IPS-18c (cell line): ENCODE data around the gene B3GAT3.

Experiments
- H3K4me3 ChIP-seq: 2 replicates; pipeline ENCODE4 v1.7.0; 2013; ENCODE audit warnings: low read depth, mild to moderate bottlenecking, low read length, moderate library complexity; ENCODE audit not compliant: insufficient read depth
- H3K9me3 ChIP-seq: one replicate; pipeline ENCODE4 v1.6.1; 2013; ENCODE audit warnings: mild to moderate bottlenecking, low read length, moderate library complexity; ENCODE audit not compliant: control insufficient read depth, insufficient read depth

Gene B3GAT3

DNA sequence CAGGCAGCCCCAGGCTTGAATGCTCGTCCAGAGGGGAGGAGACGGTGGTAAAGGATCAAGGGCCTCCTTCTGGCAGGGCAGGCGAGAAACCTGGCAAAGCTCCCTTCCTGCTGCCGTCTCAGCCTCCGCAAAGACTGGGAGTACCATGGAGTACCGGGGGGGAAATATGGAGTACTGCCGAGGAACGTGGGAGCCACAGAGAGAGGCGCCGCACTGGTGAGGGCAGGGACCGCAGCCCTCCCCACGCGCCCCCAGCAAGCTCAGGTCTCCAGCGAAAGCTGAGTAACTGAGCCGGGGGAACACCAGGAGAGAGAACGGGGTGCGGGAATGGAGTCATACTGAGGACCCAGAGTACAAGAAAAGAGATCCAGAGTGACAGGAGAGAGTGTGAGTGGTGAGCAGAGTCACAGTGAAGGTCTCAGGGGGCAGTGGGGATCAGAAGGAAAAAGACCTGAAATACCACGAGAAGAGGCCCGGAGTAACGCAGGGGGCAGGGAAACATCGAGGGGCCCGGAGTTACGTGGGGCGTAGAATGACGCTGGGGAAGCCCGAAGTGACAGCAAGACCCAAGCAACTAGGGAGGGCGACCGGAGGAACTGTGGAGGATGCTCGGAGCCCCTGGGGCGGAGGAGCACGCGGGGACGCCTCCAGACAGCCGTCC is 10.0 kb downstream of the B3GAT3 start:
- no peaks in the 10 kb centered on the region for H3K9me3 ChIP-seq
- H3K4me3 ChIP-seq = peak overlapping the region; percentile 71

GRCh38 chr11:62610814-62611704 is 10.7 kb downstream of the B3GAT3 start:
- H3K4me3 ChIP-seq = peak overlapping the region; percentile 71; the same call in 1 of the 2 replicates
- no peaks in the 10 kb centered on the region for H3K9me3 ChIP-seq

GRCh38 chr11:62610403-62610802 is 11.4 kb downstream of the B3GAT3 start:
- H3K4me3 ChIP-seq = no peak overlapping the region
- no peaks in the 10 kb centered on the region for H3K9me3 ChIP-seq

- H3K9me3 ChIP-seq = no peaks in the 10 kb centered on the region
Measured at GRCh38 chr11:62608776-62609175, 13.0 kb downstream of the B3GAT3 start.

DNA sequence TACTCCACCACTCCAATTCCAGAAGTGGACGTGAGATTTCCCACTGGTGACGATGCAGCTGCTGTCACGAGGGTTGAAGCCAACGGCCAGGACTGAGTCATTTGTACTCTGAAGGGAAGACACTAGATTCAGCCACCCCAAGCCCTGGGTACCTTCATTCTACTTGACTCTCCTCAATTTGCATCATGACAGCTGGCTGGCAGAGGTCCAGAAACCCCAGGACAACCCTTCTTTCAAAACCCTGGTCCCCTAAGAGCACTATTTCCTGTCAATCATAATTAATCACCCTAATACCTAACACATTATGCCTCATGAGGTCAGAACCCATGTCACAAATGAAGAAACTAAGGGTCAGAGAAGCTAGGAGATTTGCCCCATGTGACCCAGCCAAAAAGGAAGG is 14.1 kb downstream of the B3GAT3 start:
- no peaks in the 10 kb centered on the region for H3K9me3 ChIP-seq
- H3K4me3 ChIP-seq = no peak overlapping the region

More at GRCh38 chr11:62608776-62609175, 13.0 kb downstream of the B3GAT3 start:
- H3K4me3 ChIP-seq = no peak overlapping the region

DNA sequence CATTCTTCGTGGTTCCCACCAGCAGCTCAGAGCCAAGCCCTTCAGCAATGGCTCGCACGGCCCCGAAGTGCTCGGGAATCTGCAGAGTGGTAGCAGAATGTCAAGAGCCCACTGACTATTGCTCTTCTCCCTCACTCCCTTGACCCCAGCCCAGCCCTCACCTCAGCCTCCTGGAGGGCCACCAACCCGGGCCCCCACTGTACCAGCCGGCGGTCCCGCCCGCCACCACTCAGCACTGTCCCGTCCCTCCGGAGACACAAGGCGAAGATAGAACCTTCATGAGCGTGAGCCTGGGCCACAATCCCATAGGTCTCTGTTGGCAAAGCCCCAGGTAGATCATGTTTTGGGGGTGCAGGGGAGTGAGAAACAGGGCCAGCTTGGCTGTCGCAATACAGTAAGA is 15.9 kb downstream of the B3GAT3 start:
- no peak overlapping the region for H3K4me3 ChIP-seq
- no peaks in the 10 kb centered on the region for H3K9me3 ChIP-seq

DNA sequence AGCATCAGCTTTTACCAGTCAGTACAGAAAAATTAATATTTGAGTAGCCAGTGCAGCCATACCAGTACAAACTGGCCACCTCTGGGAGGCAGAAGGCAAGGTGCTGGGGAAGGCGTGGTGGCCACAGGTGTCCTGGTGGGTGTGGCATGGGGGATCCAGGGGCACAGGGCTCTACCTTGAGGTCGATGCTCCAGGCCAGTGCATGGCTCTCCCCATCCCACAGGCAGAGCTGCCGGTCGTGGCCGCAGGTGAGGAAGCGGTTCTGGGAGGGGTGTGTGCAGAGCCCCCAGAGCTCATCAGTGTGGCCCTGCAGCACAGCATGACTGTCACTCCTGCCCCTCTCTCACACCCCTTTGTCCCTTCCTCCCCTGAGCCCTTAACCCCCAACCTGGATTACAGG is 16.3 kb downstream of the B3GAT3 start:
- H3K4me3 ChIP-seq = no peak overlapping the region

DNA sequence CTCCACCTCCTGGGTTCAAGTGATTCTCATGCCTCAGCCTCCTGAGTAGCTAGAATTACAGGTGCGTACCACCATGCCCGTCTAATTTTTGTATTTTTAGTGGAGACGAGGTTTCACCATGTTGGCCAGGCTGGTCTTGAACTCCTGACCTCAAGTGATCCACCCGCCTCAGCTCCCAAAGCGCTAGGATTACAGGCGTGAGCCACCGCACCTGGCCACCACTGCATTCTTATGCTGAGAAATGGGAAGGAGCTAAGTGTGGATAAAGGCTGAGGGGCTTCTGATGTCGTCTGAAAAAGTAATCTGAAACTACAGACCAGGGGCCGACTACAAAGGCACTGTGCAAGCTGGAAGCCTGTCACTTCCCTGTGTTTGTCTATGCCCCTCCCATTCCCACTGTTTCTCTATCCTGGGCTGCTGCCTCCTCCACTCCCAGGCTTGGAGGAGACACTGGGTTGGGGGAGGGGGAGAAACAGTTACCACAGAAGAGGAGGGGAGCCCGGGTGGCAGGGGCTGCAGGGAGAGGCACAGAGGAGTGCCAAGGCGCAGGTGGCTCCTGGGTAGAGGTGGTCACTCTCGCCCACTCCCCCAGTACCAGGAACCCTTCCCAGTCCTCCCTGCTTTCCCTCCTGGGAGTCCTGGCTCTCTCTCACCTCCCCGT is 17.2 kb downstream of the B3GAT3 start:
- Histone ChIP-seq H3K4me3 (no peak overlapping the region), H3K9me3 (no peaks in the 10 kb centered on the region)

More for the DNA sequence above, 16.3 kb downstream of the B3GAT3 start:
- no peaks in the 10 kb centered on the region for H3K9me3 ChIP-seq

DNA sequence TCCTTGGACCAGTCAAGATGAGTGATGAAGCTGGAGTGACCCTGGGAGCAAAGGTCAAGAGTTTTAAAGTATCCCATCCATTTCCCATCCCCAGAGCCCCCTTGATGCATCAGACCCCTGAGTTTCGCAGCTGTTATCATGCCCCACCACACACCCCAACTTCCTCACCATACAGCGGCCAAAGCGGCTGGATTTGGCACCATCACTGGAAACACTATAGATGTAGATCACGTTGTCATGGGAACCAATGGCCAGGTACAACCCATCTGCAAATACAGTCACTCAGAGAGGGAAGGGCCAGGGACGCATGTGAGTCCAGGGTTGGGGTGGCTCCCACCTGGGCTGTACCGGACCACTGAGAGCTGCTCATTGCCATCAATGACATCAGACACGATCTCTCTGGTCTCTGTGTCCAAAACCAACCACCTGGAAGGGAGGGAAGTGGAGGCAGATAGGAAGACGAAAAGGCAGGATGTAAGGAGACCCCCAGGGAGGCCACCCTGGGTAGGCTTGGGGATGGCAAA is 17.9 kb downstream of the B3GAT3 start:
- Histone ChIP-seq H3K9me3 (no peaks in the 10 kb centered on the region), H3K4me3 (no peak overlapping the region)

GRCh38 chr11:62603072-62603408 is 18.7 kb downstream of the B3GAT3 start:
- no peaks in the 10 kb centered on the region for H3K9me3 ChIP-seq
- peak overlapping the region; percentile 85 for H3K4me3 ChIP-seq

DNA sequence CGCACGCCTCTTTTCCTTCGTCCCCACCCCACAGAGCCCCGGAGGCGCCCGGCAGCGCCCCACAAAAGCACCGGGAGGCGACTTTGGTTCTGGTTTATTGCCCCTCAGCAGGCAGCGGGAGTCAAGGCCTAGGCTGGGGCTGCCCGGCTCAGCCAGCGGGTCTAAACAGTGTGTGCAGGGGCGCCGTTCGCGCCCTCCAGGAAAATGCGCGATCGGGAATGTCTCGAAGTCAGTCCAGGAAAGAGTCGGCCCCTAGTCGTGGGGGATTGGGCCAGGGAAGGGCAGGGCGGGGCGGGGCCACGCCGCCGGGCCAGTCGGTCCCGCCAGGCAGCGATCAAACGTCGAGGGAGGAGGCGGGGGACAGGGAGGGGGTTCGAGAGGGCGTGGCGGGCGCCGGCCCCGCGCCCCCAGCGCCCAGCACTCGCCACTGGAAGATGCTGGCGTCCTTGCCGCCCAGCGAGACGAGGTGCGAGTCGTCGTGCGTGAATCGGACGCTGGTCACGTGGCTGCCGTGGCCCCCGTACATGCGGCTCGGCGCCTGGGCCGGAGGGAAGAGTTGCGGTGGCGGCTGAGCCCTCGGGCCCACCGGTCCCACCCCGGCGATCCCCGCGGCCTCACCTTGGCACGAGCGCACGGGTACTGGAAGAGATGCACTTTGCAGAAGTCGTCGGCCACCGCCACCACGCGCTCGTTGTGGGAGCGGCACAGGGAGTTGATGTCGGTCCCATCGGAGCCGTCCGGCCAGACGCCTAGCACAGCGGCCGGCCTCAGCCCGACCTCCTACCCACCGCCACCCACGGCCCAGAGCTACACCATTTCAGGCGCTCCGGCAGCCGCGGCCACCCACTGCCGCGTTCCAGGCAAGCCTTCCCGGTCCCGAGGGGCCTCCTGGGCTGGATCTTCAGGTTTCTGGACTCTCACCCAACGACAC is 19.4 kb downstream of the B3GAT3 start:
- H3K9me3 ChIP-seq = no peaks in the 10 kb centered on the region
- H3K4me3 ChIP-seq = peak overlapping the region; percentile 85

- no peaks in the 10 kb centered on the region for H3K9me3 ChIP-seq
- H3K4me3 ChIP-seq = peak within 1 kb of the TSS; percentile 92
Measured at GRCh38 chr11:62601372-62602140, 20.2 kb downstream of the B3GAT3 start, which contains the start of gene MTA2. MTA2 (minus strand) TSS chr11:62601865; CDS start chr11:62601450, 415 bp downstream.

DNA sequence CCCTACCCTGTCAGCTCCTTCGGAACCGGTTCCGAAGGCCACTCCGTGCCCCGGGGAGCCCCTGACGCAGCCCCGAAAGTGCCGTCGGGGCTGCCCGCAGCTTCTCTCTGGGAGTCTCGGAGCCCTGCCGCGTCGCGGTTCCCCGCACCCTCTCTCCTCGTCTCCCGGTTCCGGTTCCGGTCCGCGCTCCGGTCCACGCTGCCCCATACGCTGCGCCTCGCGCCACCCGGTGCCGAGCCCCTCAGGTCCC is 20.7 kb downstream of the B3GAT3 start:
- no peaks in the 10 kb centered on the region for H3K9me3 ChIP-seq
- H3K4me3 ChIP-seq = peak overlapping the region; percentile 92

DNA sequence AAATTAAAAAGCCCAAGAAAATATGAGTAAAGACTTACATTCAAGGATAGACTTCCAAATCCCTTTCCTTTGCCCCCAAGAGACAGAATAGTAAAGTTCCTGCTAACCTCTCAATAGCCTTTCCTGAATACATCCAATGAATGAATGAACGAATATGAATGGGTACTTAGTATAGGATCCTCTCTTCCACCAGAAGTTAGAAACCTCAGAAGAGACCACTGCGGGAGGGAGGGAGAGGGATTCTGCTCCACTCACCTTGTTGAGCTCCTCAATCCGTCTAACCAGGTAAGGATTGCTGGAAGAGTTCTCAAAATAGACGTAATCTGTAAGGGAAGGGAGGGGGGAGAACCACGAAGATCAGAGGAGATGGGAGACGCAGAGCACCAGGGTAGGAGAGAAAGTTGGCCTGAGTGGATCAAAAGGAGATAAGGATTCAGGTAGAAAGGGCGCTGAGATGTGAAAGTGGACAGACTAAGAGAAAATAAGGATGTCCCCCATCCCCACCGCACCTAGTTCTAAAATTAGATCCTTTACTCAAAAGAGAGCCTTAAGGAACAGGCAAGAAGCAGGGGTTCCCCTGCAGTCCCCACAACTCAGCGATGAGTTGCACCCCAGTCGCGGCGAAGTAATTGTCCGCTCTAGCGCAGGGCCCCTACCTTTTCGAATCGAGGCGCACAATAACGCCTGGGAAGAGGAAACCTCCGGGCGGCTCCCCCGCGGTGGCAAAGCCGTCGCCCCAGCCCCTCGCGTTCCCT is 21.2 kb downstream of the B3GAT3 start:
- Histone ChIP-seq H3K9me3 (no peaks in the 10 kb centered on the region), H3K4me3 (peak overlapping the region; percentile 92)

GRCh38 chr11:62599901-62600300 is 21.9 kb downstream of the B3GAT3 start:
- Histone ChIP-seq H3K4me3 (peak overlapping the region; percentile 92), H3K9me3 (no peaks in the 10 kb centered on the region)
